ENCODE data around the gene IZUMO2. TPM values are rescaled to one million over a fixed set of nuclear protein-coding genes. Genes with fewer than 3 reads are reported as not detected.

The IZUMO2 gene
- total RNA-seq, 1 donor from 2014 or later: not detected

- DNase-seq (no peak), ATAC-seq (no peak)
- TF ChIP-seq CTCF (IDR thresholded peaks at IDR 0.05): no peak
- Histone ChIP-seq H3K27ac (no peak overlapping the region), H3K4me1 (peaks cover 19% of the 10 kb centered on the region), H3K9me3 (no peaks in the 10 kb centered on the region), H3K36me3 (no peaks in the 10 kb centered on the region), H3K4me3 (no peak overlapping the region), H3K27me3 (peaks cover 22% of the 10 kb centered on the region)
- intact Hi-C loops (cut with DNase I): no loop called here
Observed at GRCh38 chr19:50199259-50199555, 36.1 kb upstream of the IZUMO2 start.

- no peak for TF ChIP-seq CTCF (IDR thresholded peaks at IDR 0.05)
- no peak overlapping the region for H3K27ac ChIP-seq
- H3K4me1 ChIP-seq: peaks cover 13% of the 10 kb centered on the region
- DNase-seq (no peak), ATAC-seq (no peak)
- H3K27me3 ChIP-seq: peaks cover 16% of the 10 kb centered on the region
- H3K4me3 ChIP-seq: no peak overlapping the region
- H3K36me3 ChIP-seq: no peaks in the 10 kb centered on the region
- intact Hi-C loops (cut with DNase I): no loop called here
- H3K9me3 ChIP-seq: no peaks in the 10 kb centered on the region
Observed at GRCh38 chr19:50198431-50199258, 35.6 kb upstream of the IZUMO2 start.

GRCh38 chr19:50197348-50197747 lies 34.3 kb upstream of the IZUMO2 start:
- intact Hi-C loops (cut with DNase I): no loop called here
- Histone ChIP-seq H3K27me3 (peaks cover 7% of the 10 kb centered on the region), H3K9me3 (no peaks in the 10 kb centered on the region), H3K4me1 (peaks cover 13% of the 10 kb centered on the region), H3K4me3 (no peak overlapping the region), H3K36me3 (no peaks in the 10 kb centered on the region), H3K27ac (no peak overlapping the region)
- DNase-seq: no peak
- no peak for ATAC-seq
- no peak for TF ChIP-seq CTCF (IDR thresholded peaks at IDR 0.05)

- no peak for ATAC-seq
- no peak overlapping the region for H3K4me3 ChIP-seq
- TF ChIP-seq CTCF (IDR thresholded peaks at IDR 0.05): no peak
- no peaks in the 10 kb centered on the region for H3K36me3 ChIP-seq
- intact Hi-C loops (cut with DNase I): no loop called here
- H3K27me3 ChIP-seq: peaks cover 7% of the 10 kb centered on the region
- DNase-seq: no peak
- no peak overlapping the region for H3K27ac ChIP-seq
- H3K9me3 ChIP-seq: no peaks in the 10 kb centered on the region
- peaks cover 13% of the 10 kb centered on the region for H3K4me1 ChIP-seq
Observed at GRCh38 chr19:50196322-50196932, 33.3 kb upstream of the IZUMO2 start.

GRCh38 chr19:50195224-50195623 lies 32.1 kb upstream of the IZUMO2 start:
- ATAC-seq (no peak), DNase-seq (no peak)
- Histone ChIP-seq H3K36me3 (no peaks in the 10 kb centered on the region), H3K27ac (no peak overlapping the region), H3K4me3 (no peak overlapping the region), H3K4me1 (peaks cover 13% of the 10 kb centered on the region), H3K9me3 (no peaks in the 10 kb centered on the region), H3K27me3 (peaks cover 7% of the 10 kb centered on the region)
- no peak for TF ChIP-seq CTCF (IDR thresholded peaks at IDR 0.05)
- intact Hi-C loops (cut with DNase I): no loop called here
